ENCODE results near the gene AGMAT.

- TF ChIP-seq CTCF (IDR thresholded peaks at IDR 0.05; ENCODE audit: low read length) (no peak), EZH2 (IDR thresholded peaks at IDR 0.05; ENCODE audit: borderline replicate concordance, low read length) (no peak)
These were observed 34.3 kb downstream of the AGMAT start for GRCh38 chr1:15550573-15550972.
